Trophoblast cell (in vitro differentiated cells and primary cell): Measurements from ENCODE around the gene RBM33.
A peak's percentile ranks its signal among the peaks of the same experiment; 100 is the strongest.

Experiments
- DNase-seq, 2 donors: peaks; one replicate each; pipeline ENCODE4 v3.0.0-alpha.2; 2016
- H2AFZ ChIP-seq: 2 replicates; pipeline ENCODE4 v1.6.1; 2013; ENCODE audit warnings: low read length, moderate library complexity, mild to moderate bottlenecking; ENCODE audit not compliant: insufficient read depth, poor library complexity
- H2AK5ac ChIP-seq: 2 replicates; pipeline ENCODE4 v1.6.1; 2013; ENCODE audit warnings: mild to moderate bottlenecking, low read length
- H2BK120ac ChIP-seq: 2 replicates; pipeline ENCODE4 v1.6.1; 2013; ENCODE audit warnings: low read length, mild to moderate bottlenecking, moderate library complexity; ENCODE audit not compliant: insufficient read depth, poor library complexity
- H2BK12ac ChIP-seq: 2 replicates; pipeline ENCODE4 v1.6.1; 2013; ENCODE audit warnings: mild to moderate bottlenecking, low read length, moderate library complexity
- H2BK5ac ChIP-seq: 2 replicates; pipeline ENCODE4 v1.6.1; 2013; ENCODE audit warnings: low read length, low read depth, moderate library complexity, mild to moderate bottlenecking; ENCODE audit not compliant: poor library complexity
- H3K14ac ChIP-seq: 2 replicates; pipeline ENCODE4 v1.6.1; 2013; ENCODE audit warnings: mild to moderate bottlenecking, low read length
- H3K18ac ChIP-seq: 2 replicates; pipeline ENCODE4 v1.6.1; 2013; ENCODE audit warnings: mild to moderate bottlenecking, low read length
- H3K23ac ChIP-seq: 2 replicates; pipeline ENCODE4 v1.6.1; 2013; ENCODE audit warnings: low read length
- H3K27ac ChIP-seq: 2 replicates; pipeline ENCODE4 v1.5.1; 2013; ENCODE audit warnings: low read depth, mild to moderate bottlenecking, inconsistent platforms, low read length, moderate library complexity
- H3K27me3 ChIP-seq: 2 replicates; pipeline ENCODE4 v1.6.1; 2013; ENCODE audit warnings: inconsistent platforms, mild to moderate bottlenecking, low read length, moderate library complexity; ENCODE audit not compliant: insufficient read depth
- H3K36me3 ChIP-seq, 2 experiments: 1 replicate in 1 of 2; 2 replicates in 1 of 2; pipeline ENCODE4 v1.6.1; 2013; ENCODE audit warnings: low read length in 2 of 2, mild to moderate bottlenecking in 2 of 2, moderate library complexity in 1 of 2; ENCODE audit not compliant: insufficient read depth in 2 of 2, control insufficient read depth in 1 of 2
- H3K4ac ChIP-seq: 2 replicates; pipeline ENCODE4 v1.6.1; 2013; ENCODE audit warnings: low read depth, mild to moderate bottlenecking, low read length, moderate library complexity
- H3K4me1 ChIP-seq, 2 experiments: 1 replicate in 1 of 2; 2 replicates in 1 of 2; pipeline ENCODE4 v1.6.1; 2013; ENCODE audit warnings: low read length in 2 of 2, mild to moderate bottlenecking in 2 of 2, moderate library complexity in 1 of 2; ENCODE audit not compliant: insufficient read depth in 2 of 2, control insufficient read depth in 1 of 2
- H3K4me2 ChIP-seq: 2 replicates; pipeline ENCODE4 v1.6.1; 2013; ENCODE audit warnings: inconsistent platforms, mild to moderate bottlenecking, low read length, moderate library complexity
- H3K4me3 ChIP-seq: 2 replicates; pipeline ENCODE4 v1.5.1; 2013; ENCODE audit warnings: mild to moderate bottlenecking, low read depth, low read length, inconsistent platforms
- H3K79me1 ChIP-seq: one replicate; pipeline ENCODE4 v1.6.1; 2013; ENCODE audit warnings: low read length
- H3K79me2 ChIP-seq: 2 replicates; pipeline ENCODE4 v1.6.1; 2013; ENCODE audit warnings: low read length, mild to moderate bottlenecking; ENCODE audit not compliant: control insufficient read depth, insufficient read depth, poor library complexity
- H3K9ac ChIP-seq: 2 replicates; pipeline ENCODE4 v1.6.1; 2013; ENCODE audit warnings: mild to moderate bottlenecking, low read length
- H3K9me3 ChIP-seq: 2 replicates; pipeline ENCODE4 v1.6.1; 2013; ENCODE audit warnings: low read depth, mild to moderate bottlenecking, control low read depth, inconsistent platforms, low read length; ENCODE audit not compliant: insufficient read depth
- H4K12ac ChIP-seq: 2 replicates; pipeline ENCODE4 v1.6.1; 2013; ENCODE audit warnings: low read depth, mild to moderate bottlenecking, low read length, moderate library complexity
- H4K8ac ChIP-seq: 2 replicates; pipeline ENCODE4 v1.6.1; 2013; ENCODE audit warnings: low read depth, mild to moderate bottlenecking, low read length, moderate library complexity
- H4K91ac ChIP-seq: one replicate; pipeline ENCODE4 v1.6.1; 2013; ENCODE audit warnings: low read depth, mild to moderate bottlenecking, low read length, moderate library complexity
- WGBS: extraction: QIAGEN DNeasy Blood & Tissue Kit; methylation state at CpG from one replicate; pipeline ENCODE4 v1.1.7; 2013; ENCODE audit warnings: missing lambda C conversion rate; ENCODE audit not compliant: insufficient read length, insufficient coverage; ENCODE audit errors: extremely low coverage; 5-methylcytosine and 5-hydroxymethylcytosine counted together

The RBM33 gene

GRCh38 chr7:155660758-155661093 is 16.3 kb downstream of the RBM33 start:
- Histone ChIP-seq H3K4ac (peak overlapping the region; percentile 78), H3K23ac (no peak overlapping the region), H3K4me2 (no peak overlapping the region), H3K4me1 (peaks cover 0 to 3% of the 10 kb centered on the region in 2 experiments), H3K18ac (no peak overlapping the region), H4K8ac (no peak overlapping the region), H3K27ac (no peak overlapping the region), H3K27me3 (no peaks in the 10 kb centered on the region), H2BK12ac (no peak overlapping the region), H4K12ac (no peak overlapping the region), H3K36me3 (peaks cover 3% of the 10 kb centered on the region in 2 experiments), H3K79me1 (no peaks in the 10 kb centered on the region), H2BK120ac (no peak overlapping the region), H2AK5ac (no peak overlapping the region), H3K9me3 (peaks cover 3% of the 10 kb centered on the region), H3K4me3 (no peak overlapping the region), H3K9ac (no peak overlapping the region), H3K79me2 (peaks cover 13% of the 10 kb centered on the region), H2BK5ac (no peak overlapping the region), H4K91ac (no peak overlapping the region), H2AFZ (no peak overlapping the region), H3K14ac (no peak overlapping the region)
- WGBS, result no CpG with 5 or more reads among the region's 1 CpG
- DNase-seq, result no peak

GRCh38 chr7:155662343-155663043 is 18.0 kb downstream of the RBM33 start:
- H3K9ac ChIP-seq, result no peak overlapping the region
- H4K91ac ChIP-seq, result no peak overlapping the region
- H4K8ac ChIP-seq, result no peak overlapping the region
- H3K36me3 ChIP-seq, result peaks cover 3 to 5% of the 10 kb centered on the region in 2 experiments
- no peak overlapping the region for H3K27ac ChIP-seq
- H4K12ac ChIP-seq, result no peak overlapping the region
- no peak overlapping the region for H2AFZ ChIP-seq
- DNase-seq, result no peak
- peaks cover 0 to 3% of the 10 kb centered on the region in 2 experiments for H3K4me1 ChIP-seq
- no peak overlapping the region for H3K4me2 ChIP-seq
- peaks cover 11% of the 10 kb centered on the region for H3K79me2 ChIP-seq
- H3K27me3 ChIP-seq, result no peaks in the 10 kb centered on the region
- H2BK120ac ChIP-seq, result no peak overlapping the region
- H3K4me3 ChIP-seq, result no peak overlapping the region
- no CpG with 5 or more reads among the region's 5 CpGs for WGBS
- no peak overlapping the region for H3K23ac ChIP-seq
- no peak overlapping the region for H3K18ac ChIP-seq
- H2AK5ac ChIP-seq, result no peak overlapping the region
- H3K14ac ChIP-seq, result no peak overlapping the region
- H2BK12ac ChIP-seq, result no peak overlapping the region
- H3K9me3 ChIP-seq, result peaks cover 3% of the 10 kb centered on the region
- peak overlapping the region; percentile 63 for H3K4ac ChIP-seq
- H2BK5ac ChIP-seq, result no peak overlapping the region
- H3K79me1 ChIP-seq, result no peaks in the 10 kb centered on the region

GRCh38 chr7:155663937-155664336 is 19.5 kb downstream of the RBM33 start:
- Histone ChIP-seq H2BK120ac (no peak overlapping the region), H2AFZ (no peak overlapping the region), H3K14ac (no peak overlapping the region), H3K23ac (no peak overlapping the region), H2AK5ac (no peak overlapping the region), H3K9ac (no peak overlapping the region), H3K18ac (no peak overlapping the region), H3K36me3 (peaks cover 3 to 5% of the 10 kb centered on the region in 2 experiments), H3K4me1 (peaks cover 0 to 3% of the 10 kb centered on the region in 2 experiments), H3K27ac (no peak overlapping the region), H4K12ac (no peak overlapping the region), H4K8ac (no peak overlapping the region), H3K79me1 (no peaks in the 10 kb centered on the region), H2BK12ac (no peak overlapping the region), H3K4me2 (no peak overlapping the region), H3K79me2 (peaks cover 8% of the 10 kb centered on the region), H4K91ac (no peak overlapping the region), H2BK5ac (no peak overlapping the region), H3K27me3 (no peaks in the 10 kb centered on the region), H3K4me3 (no peak overlapping the region), H3K9me3 (peaks cover 3% of the 10 kb centered on the region), H3K4ac (peak overlapping the region; percentile 44)
- peak in 1 of 2 donors; percentile 64 for DNase-seq
- WGBS, result no CpG with 5 or more reads among the region's 4 CpGs

DNA sequence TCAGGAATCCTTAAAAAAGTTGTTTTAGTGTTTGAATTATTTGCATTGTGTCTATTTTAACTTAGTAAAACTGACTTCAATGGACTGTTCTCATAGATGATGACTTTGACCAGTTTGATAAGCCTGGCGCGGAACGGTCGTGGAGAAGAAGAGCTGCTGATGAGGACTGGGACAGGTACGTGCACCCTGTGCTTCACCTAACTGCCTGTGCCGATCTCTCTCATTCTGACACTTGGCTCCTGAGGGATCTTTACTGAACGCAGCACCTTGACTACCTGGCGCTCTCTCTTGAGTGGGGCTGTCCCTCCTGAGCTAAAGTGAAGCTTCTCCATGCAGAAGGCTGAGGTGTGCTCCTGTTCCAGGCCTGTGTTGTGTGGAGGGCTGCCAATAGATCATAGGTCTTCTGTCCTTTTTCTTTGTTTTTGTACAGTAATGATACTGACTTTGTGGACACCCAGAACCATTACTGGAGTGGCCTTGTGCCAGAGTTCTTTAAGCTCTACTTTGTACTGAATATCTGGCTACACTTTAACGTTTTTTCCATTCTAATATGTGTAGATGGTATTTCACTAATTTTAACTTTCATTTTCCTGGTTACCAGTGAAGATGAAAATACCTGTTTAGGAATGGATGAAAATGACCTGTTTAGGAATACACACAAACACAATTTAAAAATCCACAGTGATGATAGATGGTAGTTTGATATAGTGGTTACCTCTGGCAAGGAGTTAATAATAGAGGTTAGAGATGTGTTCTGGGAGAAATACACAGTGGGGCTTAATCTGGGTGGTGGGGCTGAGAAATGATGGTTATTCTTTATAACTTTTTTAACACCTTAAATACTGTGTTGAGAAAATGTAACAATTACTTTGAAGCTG is 20.9 kb downstream of the RBM33 start:
- Histone ChIP-seq H2BK120ac (no peak overlapping the region), H3K4me3 (no peak overlapping the region), H3K4me2 (no peak overlapping the region), H3K14ac (no peak overlapping the region), H2AFZ (no peak overlapping the region), H2BK12ac (no peak overlapping the region), H3K9ac (no peak overlapping the region), H2AK5ac (no peak overlapping the region), H3K27me3 (no peaks in the 10 kb centered on the region), H3K79me2 (peaks cover 9% of the 10 kb centered on the region), H3K4ac (no peak overlapping the region), H3K27ac (no peak overlapping the region), H3K4me1 (peaks cover 0 to 3% of the 10 kb centered on the region in 2 experiments), H3K23ac (no peak overlapping the region), H3K79me1 (no peaks in the 10 kb centered on the region), H4K91ac (no peak overlapping the region), H3K18ac (no peak overlapping the region), H3K9me3 (peaks cover 3% of the 10 kb centered on the region), H3K36me3 (peaks cover 6 to 7% of the 10 kb centered on the region in 2 experiments), H2BK5ac (no peak overlapping the region), H4K8ac (no peak overlapping the region), H4K12ac (no peak overlapping the region)
- no peak for DNase-seq
- no CpG with 5 or more reads among the region's 9 CpGs for WGBS
